Stimulated activated CD8-positive, alpha-beta memory T cell treated with anti-CD3 and anti-CD28 coated beads, Interleukin-12 subunit alpha, Interleukin-12 subunit beta, amount 100 ng/mL, for 24 hours (primary cell): ENCODE measurements around the gene RAB11FIP4.

Experiments used
- DNase-seq: peaks from one replicate; pipeline ENCODE4 v3.0.0-alpha.2; 2020; ENCODE audit errors: extremely low read depth

Gene RAB11FIP4

DNA sequence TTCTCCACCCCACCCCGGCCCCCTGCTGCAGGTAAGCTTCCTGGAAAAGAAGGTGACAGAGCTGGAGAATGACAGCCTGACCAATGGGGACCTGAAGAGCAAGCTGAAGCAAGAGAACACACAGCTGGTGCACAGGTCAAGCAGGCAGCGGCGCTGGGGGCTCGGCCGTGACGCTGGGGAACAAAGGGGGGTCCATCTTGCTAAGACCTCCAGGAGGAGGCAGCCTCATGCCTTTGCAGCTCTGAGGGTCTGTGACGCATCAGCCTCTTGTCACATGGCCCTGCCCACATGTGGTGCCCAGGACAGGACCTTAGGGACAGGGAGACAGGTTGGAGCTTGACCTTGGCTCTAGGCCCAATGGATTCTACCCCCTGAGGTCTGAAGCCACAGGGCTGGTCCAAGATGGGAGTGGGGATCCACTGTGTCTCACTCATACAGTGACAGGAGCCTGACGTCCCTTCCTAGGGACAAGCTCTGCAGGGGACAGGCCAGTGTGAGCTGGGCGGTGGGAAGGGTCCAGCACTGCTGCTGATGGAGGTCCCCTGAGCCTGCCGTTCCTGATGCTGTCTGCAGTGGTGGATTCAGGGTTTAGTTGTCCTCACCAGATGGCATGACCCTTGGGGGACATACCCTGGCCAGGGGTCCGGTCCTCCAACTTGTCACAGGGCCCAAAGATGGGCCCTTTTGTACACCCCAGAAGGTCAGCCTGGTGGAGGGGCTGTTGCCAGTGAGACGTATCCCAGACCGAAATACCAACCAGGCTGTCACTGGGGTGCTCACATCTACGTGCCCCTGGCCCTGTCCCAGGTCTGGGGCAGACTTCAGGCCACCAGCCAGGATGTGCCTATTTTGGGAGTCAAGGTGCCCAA is 132.6 kb downstream of the RAB11FIP4 start:
- DNase-seq, result no peak

DNA sequence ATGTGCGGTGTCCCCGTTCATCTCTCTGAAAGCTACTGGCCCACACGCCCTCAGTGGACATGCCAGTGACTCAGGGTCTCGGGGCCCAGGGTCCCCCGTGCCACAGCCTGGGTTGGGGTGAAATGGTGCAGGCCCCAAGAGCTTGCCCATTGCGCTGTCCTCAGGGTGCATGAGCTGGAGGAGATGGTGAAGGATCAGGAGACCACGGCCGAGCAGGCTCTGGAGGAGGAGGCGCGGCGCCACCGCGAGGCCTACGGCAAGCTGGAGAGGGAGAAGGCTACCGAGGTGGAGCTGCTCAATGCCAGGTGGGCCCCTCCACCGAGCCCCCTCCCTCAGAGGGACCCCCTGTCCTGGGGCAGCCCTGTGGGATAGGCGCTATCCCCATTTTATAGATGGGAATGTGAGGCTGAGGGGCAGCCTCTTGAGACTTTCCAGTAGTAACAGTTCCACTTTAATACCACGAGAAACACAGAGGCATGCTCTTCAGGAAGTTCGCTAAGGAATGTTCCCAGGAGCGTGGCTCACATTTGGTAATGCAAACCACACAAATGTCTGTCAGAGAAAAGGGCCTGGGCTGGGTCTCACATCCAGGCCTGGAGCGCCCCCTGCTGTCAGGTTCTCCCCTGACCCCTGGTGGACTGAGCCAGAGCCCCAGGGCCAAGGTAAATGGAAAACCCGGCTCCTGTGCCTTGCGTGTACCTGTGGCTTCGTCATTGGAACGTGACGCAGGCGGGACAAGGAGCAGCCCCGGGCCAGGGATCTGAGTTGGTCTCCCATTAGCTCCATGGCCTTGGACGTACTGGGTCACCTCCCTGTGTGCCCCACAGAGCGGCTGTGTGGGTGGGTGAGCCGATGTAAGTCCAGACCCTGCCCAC is 133.7 kb downstream of the RAB11FIP4 start:
- peak; percentile 64 for DNase-seq

DNA sequence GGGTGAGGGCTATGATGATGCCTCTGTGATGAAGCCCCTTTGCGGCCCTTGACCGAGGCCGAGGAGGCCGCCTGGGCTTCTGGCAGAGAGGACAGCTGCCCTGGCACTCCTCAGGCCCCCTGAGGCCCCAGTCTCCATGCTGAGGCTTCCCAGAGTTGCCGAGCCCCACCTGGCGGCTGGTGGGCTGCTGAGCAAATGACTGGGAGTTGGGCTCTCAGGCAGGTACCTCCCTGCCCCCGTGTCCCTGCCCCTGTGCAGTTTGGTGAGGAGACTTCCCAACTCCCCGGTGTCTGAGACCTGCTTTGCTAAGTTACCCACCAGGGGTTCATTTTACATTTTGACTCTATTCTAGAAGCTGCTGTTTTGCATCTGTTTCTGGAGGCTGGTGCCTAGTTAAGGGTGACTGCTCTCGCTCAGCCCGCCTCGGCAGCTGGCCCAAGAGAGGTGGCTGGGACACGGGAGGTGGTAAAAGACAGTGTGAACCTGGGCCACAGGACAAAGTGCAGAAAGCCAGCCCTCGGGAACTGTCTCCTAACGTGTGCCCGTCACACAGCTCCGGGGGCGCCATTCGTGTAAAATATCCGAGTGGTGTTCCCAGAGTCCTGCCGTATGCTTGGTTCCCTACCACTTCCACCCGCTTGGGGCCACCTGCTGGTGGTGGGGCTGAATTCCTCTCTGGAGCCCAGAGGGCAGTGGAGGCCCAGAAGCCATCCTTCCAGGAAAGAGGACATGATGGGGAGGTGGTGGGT is 134.5 kb downstream of the RAB11FIP4 start:
- no peak for DNase-seq

DNA sequence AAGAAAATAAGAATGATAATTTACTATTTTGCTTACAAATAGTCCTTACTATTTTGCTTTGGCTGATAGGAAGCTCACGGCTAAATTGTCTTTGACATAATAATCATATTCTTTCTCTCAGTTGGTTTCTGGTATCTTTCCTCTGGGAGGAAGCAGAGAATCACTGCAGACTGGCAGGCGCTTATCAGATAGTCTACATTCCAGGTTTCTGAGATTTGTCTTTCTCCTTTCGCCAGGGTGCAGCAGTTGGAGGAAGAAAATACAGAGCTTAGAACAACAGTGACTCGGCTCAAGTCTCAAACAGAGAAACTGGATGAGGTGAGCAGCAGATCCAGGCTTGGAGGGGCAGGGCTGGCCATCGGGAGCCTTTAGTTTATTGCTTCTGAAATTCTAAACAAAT is 136.1 kb downstream of the RAB11FIP4 start:
- no peak for DNase-seq

DNA sequence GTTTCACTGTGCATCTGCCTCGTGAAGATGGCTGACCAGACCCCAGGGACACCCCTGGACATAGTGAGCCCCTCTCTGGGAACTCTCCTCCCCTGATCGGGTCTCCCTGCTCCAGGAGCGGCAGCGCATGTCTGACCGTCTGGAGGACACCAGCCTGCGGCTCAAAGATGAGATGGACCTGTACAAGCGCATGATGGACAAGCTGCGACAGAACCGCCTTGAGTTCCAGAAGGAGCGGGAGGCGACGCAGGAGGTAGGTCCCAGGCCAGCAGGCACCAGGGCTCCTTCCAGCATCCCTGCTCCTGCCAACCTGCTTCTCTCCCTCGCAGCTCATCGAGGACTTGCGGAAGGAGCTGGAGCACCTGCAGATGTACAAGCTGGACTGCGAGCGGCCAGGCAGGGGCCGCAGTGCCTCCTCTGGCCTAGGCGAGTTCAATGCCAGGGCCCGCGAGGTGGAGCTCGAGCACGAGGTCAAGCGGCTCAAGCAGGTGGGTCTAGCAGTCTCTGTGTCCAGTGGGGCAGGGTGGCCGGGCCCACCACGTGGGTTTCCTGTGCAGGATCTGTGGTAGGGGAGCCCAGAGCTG is 136.9 kb downstream of the RAB11FIP4 start:
- no peak for DNase-seq

DNA sequence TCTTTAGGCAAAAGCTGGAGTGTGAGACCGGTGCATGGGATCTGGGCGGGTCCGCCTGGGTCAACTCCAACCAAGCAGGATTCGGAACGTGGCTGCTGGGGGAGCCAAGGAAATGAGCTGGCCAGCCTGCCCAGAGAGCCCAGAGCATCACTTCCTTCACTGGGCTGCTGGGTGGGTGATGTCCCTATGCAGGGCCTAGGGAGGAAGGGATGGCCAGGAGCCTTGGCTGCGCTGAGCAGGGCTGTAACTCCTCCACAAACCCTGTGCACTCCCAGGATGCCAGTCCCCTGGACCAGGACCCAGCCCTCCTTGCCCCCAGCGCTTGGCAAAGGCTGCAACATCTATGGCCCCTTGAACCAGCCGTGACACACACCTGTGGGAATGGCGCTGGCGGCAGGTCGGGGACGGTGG is 138.4 kb downstream of the RAB11FIP4 start:
- DNase-seq, result no peak

DNA sequence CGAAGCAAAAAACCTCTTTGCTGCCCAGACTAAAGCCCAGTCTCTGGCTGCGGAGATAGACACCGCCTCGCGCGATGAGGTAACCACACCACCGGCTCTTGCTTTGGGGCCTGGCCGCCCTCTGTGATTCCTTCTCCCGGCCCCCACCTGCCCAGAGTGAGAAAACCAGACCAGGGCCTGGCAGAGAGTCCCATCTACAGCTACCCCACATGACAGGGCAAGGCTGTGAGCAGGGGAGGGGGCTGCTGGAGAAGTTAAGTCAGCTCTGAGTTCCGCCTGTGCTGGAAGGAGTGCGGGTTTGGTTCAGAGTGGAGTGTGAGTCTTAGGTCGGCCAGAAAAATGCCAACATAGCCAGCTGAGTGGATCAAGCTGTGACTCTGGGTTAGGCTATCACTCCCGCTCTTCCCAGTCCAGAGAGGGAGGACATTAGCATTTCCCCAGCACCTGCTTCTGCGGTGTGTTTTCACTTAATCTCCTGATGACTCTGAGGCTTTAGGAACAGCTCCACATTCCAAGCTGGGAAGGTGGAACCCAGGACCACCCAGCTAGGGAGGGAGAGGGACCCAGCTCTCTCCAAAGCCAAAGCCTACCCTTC is 139.0 kb downstream of the RAB11FIP4 start:
- no peak for DNase-seq

DNA sequence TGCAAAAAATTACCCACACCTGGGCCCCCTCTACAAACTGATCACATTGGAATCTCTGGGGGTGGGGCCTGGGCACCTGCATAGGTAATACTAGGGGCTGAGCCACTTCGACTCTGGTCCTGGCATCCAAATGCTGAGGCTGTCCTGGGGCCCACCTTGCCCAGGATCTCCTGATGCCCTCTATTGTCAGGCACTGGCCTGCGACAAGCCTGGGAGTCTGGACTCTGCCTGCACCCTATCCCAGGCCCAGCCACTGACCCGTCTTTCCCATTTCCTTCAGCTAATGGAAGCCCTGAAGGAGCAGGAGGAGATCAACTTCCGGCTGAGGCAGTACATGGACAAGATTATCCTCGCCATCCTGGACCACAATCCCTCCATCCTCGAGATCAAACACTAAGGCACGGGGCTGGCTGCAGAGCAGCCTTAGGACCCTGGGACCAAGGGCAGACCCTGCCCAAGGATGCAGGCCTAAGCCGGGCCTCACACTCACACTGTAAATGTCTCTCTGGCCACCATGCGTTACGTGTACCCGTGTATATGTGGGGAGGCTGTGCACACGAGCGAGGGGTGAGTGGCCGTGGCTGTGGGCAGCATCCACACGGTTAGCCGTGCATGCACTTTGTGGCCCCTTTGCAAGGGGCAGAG is 140.0 kb downstream of the RAB11FIP4 start:
- no peak for DNase-seq

DNA sequence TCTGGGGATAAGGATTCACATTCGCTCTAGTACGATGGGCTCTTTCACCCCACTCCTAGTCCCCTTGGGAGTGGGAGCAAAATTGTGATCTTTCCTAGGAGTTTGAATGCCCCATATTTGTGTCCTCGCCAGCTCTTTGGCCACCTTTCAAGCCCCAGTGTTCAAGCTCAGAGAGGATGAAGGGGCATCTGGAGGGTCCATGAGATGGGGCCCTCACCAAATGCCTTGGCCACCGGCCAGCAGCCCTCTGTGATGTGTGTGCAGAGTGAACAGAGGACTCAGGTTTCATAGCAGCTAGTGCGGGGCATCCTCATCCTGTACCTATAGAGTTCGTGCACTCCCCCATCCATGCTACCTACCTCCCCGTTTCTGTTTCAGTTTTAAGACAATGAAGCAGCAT is 140.6 kb downstream of the RAB11FIP4 start:
- no peak for DNase-seq

DNA sequence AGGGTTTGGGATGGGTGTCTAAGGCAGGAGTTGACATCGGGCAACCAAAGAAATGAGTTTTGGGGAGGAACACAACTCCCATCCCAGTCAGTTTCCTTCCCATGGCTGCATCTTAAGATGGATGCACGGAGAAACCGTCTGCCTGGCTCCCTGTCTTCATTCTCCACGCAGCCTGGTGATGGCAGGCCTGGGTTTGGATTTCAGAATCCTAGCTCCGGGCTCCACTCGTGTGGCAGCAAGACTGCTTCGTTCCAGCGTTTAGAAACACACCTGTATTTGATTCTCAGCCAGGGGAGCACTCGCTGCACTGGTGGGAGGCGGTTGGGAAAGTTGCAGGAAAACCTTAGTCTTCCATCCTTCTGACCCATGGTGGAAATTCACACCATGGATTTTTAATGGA is 141.1 kb downstream of the RAB11FIP4 start:
- DNase-seq, result no peak

DNA sequence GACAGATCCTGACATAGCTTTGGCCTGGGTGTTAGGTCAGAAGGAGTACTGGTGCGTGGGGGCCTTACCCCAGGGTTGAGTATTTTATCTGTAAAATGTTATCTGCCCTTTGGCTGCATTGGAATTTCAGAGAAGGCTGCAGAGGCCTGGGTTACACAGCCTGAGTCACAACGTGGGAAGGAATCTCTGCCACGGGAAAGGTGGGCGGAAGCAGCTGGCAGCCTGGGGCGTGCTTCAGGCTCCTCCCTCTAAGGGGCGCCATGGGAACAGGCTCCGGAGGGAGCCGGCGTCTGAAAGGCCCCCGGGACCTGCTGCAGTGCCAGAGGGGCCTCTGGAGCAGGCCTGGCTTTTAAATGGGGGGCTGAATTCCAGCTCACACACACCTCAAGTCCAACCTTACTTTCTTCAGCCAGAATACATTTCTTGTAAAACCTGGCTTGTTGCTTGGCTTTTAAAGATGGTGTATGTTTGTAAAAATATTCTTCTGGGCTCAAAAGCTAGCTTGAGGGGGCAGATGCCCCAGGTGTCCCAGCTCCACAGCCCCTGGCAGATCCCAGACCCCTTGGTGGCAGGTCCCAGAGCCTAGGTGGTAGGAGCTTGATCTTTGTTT is 142.2 kb downstream of the RAB11FIP4 start:
- DNase-seq, result no peak

DNA sequence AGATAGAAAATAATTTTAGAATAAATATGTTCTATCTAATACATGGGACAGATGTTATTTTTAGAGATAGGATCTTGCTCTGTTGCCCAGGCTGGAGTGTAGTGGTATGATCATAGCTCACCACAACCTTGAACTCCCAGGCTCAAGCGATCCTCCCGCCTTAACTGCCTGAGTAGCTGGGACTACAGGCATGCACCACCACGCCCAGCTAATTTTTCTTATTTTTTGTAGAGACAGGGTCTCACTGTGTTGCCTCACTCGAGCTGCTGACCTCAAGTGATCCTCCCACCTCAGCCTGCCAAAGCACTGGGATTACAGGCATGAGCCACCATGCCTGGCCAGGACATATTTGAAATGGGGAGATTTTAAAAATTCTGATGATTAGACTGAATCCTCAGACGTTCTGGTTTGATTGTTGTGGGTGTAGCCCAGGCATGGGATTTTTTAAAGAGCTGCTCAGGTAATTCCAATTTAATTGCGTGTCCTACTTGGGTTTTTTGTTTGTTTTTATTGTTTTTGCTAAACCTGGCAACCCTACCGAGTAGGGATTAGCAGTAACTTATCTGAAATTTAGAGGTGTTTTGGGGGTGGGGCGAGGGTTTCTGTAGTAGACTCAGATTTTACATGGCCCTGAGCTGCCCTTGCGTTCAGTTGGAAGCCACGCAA is 142.9 kb downstream of the RAB11FIP4 start:
- DNase-seq, result no peak

DNA sequence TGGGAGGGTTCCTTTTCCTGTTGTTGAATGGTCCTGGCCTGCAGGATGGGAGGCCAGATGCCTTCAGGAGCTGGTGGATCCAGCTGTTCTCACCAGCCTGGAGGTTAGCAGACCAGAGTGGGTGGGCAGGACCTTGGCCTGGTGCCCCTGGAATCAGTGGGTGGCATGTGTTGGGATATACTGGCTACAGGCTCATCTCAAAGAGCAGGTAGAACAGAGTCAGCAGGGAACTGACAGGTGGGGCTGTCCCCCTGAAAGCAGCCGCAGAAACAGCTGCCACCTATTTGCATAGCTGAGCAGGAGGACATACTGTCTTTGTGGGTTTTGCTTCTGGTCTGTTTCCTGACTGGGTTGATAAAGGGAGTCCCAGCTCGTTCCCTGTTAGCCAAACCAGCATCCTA is 144.1 kb downstream of the RAB11FIP4 start:
- DNase-seq, result no peak

DNA sequence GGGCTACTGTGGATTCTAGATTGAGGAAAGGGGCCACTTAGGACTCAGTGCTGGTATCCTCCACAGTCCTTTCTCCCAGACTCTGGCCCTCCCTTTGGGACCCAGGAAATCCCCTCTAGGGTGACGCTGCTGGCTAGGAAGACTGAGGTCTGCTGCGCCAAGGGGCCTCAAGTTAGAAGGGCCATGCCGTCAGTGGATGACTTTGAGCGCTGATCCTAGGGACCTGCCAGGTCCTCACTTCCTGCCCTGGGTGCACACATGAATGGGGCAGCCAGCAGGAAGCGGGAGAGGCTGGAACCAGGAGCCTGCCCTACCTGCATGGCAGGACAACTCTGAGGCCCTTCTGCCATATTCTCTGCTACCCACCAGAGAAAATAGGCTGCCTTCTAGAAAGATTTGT is 145.0 kb downstream of the RAB11FIP4 start:
- DNase-seq, result no peak

DNA sequence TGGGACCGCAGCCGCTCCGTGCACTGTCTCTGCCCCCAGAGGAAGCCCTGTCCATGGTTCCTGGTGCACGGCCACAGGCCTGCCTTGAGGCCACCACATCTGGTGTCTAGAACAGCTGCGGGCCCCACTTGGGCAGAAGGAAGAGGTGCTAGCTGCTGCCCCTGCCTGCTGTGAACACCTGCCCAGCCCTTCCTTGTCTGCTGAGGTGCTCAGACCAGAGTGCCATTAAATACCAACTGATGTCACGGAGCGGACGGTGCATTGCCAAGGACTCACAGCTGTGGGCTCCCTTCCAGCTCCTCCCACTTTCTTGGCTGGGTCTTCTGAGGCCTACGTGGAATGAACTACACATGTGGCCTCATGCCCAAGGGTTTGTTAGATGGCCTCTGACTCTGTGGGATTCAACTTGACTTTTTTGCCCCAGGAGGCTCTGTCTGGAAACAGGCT is 146.1 kb downstream of the RAB11FIP4 start:
- DNase-seq, result no peak

DNA sequence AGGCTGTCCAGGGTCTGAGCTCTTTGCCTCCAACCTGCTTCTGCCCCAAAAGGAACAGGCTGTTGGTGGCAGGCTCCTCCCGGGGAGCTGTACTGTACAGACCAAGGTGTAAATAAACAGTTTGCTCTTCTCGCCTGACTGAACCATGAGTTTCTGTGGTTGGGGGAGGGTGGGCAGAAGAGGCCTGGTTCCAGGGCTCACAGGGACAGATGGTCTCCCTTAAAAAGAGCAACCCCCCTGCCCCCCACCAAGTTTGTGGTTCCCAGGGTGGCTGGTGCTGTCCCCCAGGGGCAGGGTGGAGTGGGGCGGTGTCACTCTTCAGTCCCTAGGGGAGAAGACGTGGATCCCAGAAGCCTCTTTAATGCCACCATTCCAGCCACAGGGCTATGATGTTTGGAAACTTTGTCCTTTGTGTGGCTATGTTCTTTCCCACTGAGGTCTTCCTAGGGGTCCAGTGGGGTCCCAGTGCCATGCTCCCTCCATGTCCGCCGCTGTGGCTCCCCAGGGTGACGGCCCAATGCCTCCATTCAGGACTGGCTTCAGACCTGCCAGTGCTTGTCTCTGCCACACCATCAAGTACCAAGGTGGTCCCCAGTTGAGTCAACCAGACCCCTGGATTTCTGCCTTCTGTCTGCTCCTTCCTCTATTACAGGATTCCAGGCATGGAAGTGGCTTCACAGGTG is 146.7 kb downstream of the RAB11FIP4 start:
- DNase-seq, result no peak

DNA sequence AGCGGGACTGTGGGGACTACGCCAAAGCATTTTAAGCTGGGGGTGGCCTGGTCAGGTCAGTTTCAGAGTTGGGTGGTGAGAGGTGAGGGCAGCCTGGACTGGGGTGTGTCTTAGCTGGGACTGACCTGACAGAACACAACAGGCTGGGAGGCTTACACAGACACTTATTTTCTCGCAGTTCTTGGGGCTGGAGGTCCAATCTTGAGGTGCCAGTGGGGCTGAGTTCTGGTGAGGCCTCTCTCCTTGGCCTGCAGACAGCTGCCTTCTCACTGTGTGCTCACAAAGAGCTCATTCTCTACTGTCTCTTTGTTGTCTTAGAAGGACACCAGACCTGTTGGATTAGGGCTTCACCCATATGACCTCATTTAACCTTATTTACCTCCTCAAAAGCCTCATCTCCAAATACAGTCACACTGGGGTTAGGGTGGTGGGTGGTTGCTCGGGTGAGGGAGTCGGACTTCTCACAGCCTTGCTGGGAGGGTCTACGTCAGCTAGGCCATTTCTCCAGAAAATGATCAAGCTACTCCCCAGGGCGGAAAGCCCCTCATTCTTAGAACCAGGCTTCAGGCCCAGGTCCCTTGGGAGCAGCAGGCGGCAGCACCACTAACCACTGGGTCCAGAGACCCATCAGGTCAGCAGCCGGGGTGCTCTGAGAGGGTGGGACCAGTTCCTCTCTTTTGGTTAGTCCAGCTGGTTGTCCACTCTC is 149.3 kb downstream of the RAB11FIP4 start:
- DNase-seq, result no peak

DNA sequence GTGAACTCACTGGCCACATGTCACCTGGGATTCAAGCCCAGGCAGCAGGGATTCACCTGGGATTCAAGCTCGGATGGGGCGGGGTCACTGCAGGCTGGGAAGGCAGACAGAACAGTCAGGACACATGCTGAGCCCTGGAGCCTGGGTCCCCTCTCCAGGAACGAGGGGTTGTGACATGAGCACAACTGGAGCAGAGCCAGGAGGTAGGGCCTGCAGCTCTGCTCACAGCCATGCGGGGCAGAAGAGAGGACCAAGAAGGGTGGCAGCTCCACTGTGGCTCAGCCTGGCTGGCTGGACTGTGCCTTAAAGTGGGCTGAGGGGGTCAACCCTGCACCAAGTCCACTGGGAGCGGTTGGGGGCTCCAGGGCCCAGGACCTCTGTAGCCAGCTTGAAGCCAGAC is 150.1 kb downstream of the RAB11FIP4 start:
- DNase-seq, result no peak

DNA sequence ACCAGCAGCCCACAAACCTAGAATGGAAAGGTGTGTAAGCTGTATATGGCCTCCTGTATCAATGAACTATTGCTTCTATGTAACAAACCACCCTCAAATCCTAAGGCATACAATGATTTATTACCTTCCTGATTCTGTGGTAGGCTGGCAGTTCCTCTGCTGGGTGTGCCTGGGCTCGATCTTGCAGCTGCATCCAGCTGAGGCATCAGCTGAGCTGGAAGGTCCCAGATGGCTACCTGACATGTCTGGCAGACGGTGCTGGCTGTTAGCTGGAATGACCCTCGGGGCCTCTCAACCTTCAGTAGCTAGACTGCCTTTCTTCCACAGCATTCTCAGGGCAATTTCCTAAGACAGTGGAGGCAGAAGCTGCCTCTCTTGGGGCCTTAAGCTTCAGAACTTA is 152.7 kb downstream of the RAB11FIP4 start:
- DNase-seq, result no peak
